LoVo (cell line): ENCODE results near the gene PDE7B.
"Not testable (repeated sequence)": the region's sequence is repeated elsewhere in the genome, so short reads cannot be mapped to it uniquely, and the experiment has no call there.

Source experiments
- DNase-seq: peaks from one replicate; pipeline ENCODE4 v3.0.0-alpha.2; 2016; ENCODE audit warnings: low spot score

PDE7B gene

DNA sequence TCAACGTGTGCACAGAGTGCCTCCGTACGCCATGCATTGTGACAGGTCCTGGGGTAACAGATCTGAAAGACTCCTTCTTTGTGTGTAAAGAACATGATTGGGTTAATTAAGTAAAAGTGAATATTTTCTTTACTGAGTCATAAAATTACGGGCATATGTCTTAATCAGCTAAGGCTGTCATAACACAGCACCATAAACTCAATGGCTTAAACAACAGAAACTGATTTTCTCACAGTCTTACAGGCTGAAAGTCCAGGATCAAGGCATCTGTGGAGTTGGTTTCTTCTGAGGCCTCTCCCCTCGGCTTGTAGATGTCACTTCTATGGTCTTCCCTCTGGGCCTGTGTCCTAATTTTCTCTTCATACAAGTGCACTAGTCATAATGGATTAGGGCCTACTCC is 221.7 kb downstream of the PDE7B start:
- no peak for DNase-seq

- DNase-seq: no peak
These were observed 225.0 kb downstream of the PDE7B start for GRCh38 chr6:136076496-136076895.

DNA sequence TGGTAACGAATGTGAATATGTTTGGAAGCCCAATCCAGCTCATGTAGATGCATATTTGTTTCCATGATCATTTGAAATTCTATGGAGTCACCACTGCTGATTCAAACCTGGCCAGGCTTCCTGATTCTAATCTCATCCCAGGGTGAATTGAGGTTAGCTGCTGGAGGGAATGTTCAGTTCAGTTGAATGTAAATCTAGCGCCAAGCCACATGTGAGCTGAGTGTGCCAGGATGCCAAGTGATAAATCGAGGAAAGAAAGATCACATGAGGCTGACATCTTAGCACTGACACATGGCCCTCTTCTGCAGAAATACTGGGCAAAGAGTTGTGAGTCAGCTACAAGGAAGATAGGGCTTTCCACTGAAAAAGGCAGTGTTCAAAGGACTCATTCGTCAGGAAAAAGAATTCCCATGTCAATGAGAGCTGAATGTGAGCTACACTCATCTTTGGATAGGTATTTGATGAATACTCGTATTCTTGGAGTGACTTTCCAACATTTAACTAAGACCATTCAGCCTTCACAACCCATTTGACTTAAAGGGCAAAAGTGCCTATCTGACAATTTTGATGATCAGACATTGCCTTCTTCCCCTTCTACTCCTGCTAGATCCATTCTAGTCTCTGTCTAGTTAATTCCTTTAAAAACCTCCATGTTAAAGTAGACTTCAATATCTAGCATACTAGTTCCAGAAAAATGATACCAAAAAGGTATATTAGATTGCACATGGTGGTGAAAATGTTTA is 226.5 kb downstream of the PDE7B start:
- DNase-seq: no peak

DNA sequence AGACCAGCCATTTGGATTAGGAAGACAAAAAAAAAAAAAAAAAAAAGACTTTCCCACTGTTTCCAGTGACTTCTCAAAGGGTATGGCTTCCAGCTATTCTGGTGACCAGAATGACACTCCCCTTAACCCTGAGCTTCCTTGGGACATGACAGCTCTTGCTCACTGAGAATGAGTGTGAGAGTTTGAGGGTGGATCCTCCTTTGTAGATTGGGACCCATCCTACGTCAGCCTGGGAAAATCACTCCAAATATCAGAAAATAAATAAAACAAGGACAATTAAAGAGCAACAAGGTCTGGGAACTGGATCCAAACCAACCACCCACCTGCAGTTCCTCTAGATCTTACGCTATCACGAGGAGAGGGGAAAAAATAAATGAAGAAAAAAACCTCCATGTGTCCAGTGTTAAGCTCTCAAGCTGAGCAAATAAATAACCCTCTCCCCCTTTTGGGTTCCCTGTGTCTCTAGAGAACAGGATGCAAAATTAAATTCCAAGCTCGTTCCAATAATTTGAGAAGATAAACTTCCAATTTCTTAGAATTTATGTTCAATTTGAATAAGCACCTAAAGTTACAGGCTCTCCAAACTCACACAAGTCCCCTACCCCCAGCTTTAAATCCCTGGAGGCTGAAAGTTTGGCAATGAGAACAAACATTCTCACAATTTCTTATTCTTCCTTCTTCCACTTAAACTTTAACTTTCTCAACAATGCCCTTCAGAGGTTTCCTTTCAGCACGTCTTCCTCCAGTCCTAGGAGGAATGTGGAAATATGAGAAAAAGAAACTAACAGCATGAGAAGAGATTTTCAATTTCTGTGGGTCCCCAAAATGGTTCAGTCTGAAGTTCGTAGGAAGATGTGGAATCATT is 228.4 kb downstream of the PDE7B start:
- DNase-seq: no peak

GRCh38 chr6:136083540-136083939 is 232.0 kb downstream of the PDE7B start:
- no peak for DNase-seq

- no peak for DNase-seq
These were observed 232.9 kb downstream of the PDE7B start for GRCh38 chr6:136084403-136084802.

DNA sequence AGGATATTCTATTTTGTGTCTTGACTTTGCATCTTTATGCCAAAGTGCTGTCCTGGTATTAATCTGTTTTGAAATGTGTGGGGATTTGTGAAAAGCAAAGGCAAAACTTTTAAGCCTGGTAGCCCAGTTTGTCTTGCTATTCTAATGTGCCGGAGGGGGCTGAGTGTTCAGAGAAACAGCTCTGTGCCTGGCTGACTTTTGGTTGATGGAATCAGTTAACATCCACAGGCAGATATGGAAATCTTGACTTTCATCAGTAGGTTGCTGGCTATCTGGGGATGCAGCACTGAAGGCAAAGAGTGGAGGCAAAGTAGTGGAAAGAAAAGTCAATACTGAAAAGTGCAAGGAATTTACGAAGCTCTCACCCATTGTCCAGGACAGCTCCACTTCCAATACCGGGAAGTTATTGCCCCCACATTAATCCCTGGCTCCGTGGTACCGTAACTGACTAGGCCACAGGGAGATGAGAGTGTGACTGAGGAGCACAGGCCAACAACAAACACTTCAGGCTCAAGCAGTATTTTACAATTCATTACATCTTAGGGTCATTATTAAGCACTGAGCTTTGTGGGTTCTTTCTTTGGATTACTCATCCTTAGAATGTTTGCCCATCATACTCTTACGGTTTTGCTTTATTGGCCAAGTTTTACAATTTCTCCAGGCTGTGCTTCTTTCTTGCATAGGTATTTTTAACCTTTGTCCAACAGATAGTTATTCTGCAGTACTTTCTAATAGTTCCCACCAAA is 234.0 kb downstream of the PDE7B start:
- no peak for DNase-seq

GRCh38 chr6:136086686-136087085 is 235.2 kb downstream of the PDE7B start:
- DNase-seq: no peak

GRCh38 chr6:136087986-136088385 is 236.5 kb downstream of the PDE7B start:
- no peak for DNase-seq

DNA sequence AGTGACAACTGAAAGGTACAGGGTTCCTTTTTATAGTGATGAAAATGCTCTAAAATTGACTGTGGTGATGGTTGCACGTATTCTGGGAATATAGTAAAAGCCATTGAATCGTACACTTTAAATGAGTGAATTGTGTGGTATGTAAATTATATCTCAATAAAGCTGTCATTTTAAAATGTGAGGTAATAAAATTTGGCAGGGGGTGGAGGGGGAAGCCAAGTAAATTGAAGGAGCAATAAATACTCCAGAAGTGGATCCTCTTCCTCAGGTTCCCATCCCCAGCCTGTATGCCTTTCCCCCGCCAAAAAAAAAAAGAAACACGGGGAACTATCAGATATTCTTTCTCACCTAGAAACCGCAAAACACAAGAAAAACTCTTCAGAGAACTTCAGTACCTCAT is 237.2 kb downstream of the PDE7B start:
- DNase-seq: no peak

- DNase-seq: no peak
These were observed 238.4 kb downstream of the PDE7B start for GRCh38 chr6:136089876-136090275.

DNA sequence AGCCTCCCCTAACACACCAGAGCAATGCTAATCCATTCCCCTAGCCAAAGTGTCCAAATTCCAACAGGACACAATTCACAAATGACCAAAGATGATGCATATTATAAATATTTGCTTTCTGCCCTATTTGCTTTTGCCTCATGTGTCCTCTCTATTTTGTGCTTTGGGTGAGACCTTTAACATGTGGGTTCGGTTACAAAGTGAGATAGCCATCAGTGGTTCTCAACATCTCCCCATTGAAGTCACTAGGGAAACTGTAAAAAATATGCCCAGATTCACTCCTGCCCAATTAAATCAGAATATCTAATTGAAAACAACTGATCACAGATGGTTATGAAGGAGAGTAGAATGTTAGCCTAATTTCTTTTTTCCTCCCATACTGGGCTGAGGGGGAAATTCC is 239.4 kb downstream of the PDE7B start:
- DNase-seq: no peak

GRCh38 chr6:136092897-136093296 is 241.4 kb downstream of the PDE7B start:
- DNase-seq: no peak

DNA sequence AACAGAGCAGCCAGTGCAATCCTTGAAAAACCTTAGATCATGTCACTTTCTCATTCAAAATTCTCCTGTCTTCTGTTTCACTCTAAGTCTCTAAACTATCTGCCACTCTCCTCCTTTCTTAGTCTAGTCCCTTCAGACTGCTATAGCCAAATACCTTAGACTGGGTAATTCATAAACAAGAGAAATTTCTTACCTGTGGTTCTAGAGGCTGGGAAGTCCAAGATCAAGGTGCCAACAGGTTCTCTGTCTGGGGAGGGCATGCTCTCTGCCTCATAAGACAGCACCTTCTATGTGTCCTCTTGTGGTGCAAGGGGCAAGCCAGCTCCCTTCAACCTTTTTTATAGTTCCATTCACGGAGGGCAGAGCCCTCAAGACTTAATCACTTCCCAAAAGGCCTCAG is 242.3 kb downstream of the PDE7B start:
- DNase-seq: no peak

GRCh38 chr6:136094812-136095211 is 243.3 kb downstream of the PDE7B start:
- no peak for DNase-seq

GRCh38 chr6:136095986-136096385 is 244.5 kb downstream of the PDE7B start:
- DNase-seq: no peak

DNA sequence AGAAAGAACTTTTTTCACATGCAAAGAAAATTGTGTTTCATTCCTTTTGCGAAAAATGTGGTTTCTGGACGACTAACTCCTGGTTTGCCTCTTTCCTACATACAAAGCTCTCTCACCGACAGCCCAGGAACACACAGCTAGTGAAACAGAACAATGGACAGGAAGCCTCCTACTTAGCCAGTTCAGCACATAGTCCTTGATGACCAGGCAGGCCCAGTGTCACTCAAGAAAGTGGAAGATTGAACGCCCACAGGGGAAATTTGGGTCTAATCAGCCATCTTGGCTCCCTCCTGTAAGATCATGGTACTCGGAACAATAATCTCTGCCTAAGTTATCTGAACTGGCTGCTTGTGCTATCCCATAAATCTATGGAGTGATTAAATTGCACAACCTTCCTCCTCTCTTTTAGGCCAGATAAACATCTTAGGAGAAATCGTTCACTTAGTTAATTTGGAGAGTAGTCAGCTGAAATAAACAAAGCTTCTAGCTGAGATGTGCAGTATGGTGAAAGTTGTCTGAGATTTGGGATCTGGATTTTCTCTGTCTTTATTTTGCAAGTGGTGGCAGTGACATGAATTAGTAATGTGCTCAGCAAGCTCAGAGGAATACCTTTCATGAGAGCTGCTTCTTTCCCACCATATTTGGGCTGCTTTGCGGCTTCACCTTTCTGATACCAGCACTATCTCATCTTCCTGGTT is 251.6 kb downstream of the PDE7B start:
- no peak for DNase-seq

DNA sequence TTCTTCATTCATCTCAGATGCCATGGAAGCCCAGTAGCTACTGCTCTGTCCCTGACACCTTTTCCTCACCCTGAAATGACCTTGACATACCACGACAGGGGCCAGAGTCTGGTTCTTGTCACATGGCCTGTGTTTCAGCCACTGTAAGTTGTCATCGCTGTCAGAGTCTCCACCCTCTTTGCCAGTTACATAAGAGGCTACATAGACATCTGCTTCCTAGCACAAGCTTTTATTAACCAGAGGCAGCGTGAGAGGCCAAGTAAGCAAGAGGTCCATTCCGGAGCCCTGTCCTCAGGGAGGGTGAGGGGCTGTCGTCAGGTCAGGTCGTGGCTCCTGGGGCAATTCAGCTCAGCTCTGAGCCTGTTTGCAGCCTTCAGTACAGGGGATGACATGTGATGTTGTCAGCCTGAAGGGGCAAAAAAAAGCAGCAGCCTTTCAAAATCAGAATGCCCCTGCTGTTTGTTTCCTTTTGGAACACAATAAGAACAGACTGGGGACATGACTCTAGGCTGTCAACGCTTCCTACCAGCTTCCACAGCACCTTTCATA is 252.3 kb downstream of the PDE7B start:
- no peak for DNase-seq

DNA sequence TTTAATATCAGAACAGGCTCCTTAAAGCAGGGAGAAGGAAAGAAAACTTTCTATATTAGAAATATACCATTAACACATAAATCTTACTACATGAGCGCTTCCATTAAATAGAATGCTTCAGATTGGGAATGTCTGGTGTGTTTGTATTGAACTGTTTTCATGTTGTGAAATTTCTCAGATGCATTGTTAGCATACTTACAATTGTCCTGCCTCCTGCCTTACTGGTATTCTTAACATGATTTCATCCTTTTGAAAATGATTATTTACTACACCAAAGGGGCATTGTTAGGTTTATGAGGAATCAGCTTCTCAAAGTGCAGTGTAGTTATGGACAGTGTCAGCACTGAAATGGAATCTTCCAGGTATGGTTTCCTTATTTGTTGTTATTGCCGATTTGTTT is 253.1 kb downstream of the PDE7B start:
- no peak for DNase-seq

DNA sequence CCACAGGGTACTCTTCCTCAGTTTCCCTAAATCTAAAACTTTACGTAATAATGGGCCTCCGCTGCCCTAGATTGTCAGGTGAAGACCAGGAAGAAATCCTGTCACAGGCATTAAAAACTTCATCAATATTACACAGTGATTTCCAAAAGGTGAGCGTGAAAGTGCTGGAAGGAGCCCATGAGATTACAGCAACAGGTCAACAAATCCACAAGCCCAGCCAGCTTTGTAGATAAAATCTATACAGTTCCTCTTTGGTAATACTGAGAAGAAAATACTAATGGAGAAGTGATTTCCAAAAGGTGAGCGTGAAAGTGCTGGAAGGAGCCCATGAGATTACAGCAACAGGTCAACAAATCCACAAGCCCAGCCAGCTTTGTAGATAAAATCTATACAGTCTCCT is 254.3 kb downstream of the PDE7B start:
- DNase-seq: not testable (repeated sequence)

- DNase-seq: no peak
These were observed 257.0 kb downstream of the PDE7B start for GRCh38 chr6:136108361-136108945.
